ENCODE results near the gene MBP. TPM values are rescaled to one million over a fixed set of nuclear protein-coding genes. Genes with fewer than 3 reads are reported as not detected.
A peak's percentile ranks its signal among the peaks of the same experiment; 100 is the strongest.

The MBP gene
- total and polyA plus RNA-seq, 2 of the 4 experiments (the other 2 are of a cell fraction) = 0.72 to 0.90 TPM

- BruUV-seq (replicated peaks) = no TSS peak
- no peaks in the 10 kb centered on the region for H3K9me3 ChIP-seq (ENCODE audit: control insufficient read depth, insufficient read depth, low read length)
- no peaks in the 10 kb centered on the region for H3K36me3 ChIP-seq (ENCODE audit: control insufficient read depth, insufficient read depth, low read length)
- H2AK9ac ChIP-seq (replicated peaks; ENCODE audit: low read depth, low read length, poor library complexity) = peak overlapping the region; percentile 38
- H3K27ac ChIP-seq (ENCODE audit: insufficient read depth, low read length) = no peak overlapping the region
- H4K8ac ChIP-seq (ENCODE audit: low read depth in 2 of 2, low read length in 2 of 2) = no peak overlapping the region
- DNase-seq (no peak), ATAC-seq (ENCODE audit: low read depth) (no peak)
- no peak overlapping the region; the same call in 1 of the 2 replicates for H3K4me2 ChIP-seq (ENCODE audit: low read depth, low read length)
- TF ChIP-seq USF2 (IDR thresholded peaks at IDR 0.05; ENCODE audit: low read depth, low read length) (no peak), ELK1 (IDR thresholded peaks at IDR 0.05; ENCODE audit: borderline replicate concordance, low read depth, low read length) (no peak), MAZ (IDR thresholded peaks at IDR 0.05; ENCODE audit: borderline replicate concordance, low read depth, low read length) (no peak), RAD21 (IDR thresholded peaks at IDR 0.05; ENCODE audit: low read length) (no peak), SMC3 (IDR thresholded peaks at IDR 0.05; ENCODE audit: low read depth, low read length) (no peak), NFE2L2 (IDR thresholded peaks at IDR 0.05; ENCODE audit: low read depth, low read length) (no peak), POLR2A (IDR thresholded peaks at IDR 0.05; ENCODE audit: low read depth, low read length) (no peak), MAFK (IDR thresholded peaks at IDR 0.05; ENCODE audit: low read depth, low read length) (no peak)
- H3K4ac ChIP-seq (ENCODE audit: low read depth, low read length) = no peak overlapping the region
- no peaks in the 10 kb centered on the region for H3K9me1 ChIP-seq (ENCODE audit: insufficient read depth, low read length)
- POLR2A ChIA-PET (ENCODE audit: unreplicated experiment) = no interaction called here
- in situ Hi-C loops (cut with MboI; ENCODE audit: low sequenced_read_pairs) (no loop called here), intact Hi-C loops (cut with micrococcal nuclease) (no loop called here), dilution Hi-C loops (cut with HindIII; ENCODE audit: low sequenced_read_pairs, unreplicated experiment) (no loop called here)
- H3K23ac ChIP-seq (ENCODE audit: low read depth, low read length) = no peak overlapping the region
- H2BK5ac ChIP-seq (ENCODE audit: low read depth, low read length, poor library complexity, severe bottlenecking) = no peak overlapping the region
- H4K91ac ChIP-seq (ENCODE audit: insufficient read depth, low read depth, low read length) = no peak overlapping the region; the same call in 1 of the 2 replicates
- WGBS, 2 experiments (ENCODE audit: extremely low coverage in 2 of 2, insufficient read length in 1 of 2) = 27% methylated on average over 26 of the region's 44 CpGs; no CpG with 5 or more reads in 1 of the 2 experiments
- peaks cover 16% of the 10 kb centered on the region for H3K27me3 ChIP-seq (ENCODE audit: control insufficient read depth, insufficient read depth, low read length)
- H4K5ac ChIP-seq (ENCODE audit: low read depth, low read length) = no peak overlapping the region
- H3K4me3 ChIP-seq (ENCODE audit: insufficient read depth, low read depth, low read length) = no peak overlapping the region
- H3K14ac ChIP-seq (replicated peaks; ENCODE audit: low read depth, low read length) = no peak overlapping the region
- no peak overlapping the region for H3K9ac ChIP-seq (ENCODE audit: low read depth, low read length)
- CTCF ChIA-PET = interaction anchor here (1.0 kb wide), 1 partner anchor 19 kb away, joined by 3 read pairs; no protein-coding TSS in a partner anchor
- 0 out of 3 replicates have a peak overlapping the region, but pooled peaks have one; percentile 2 for H2BK15ac ChIP-seq (ENCODE audit: low read depth, low read length)
- H3K4me1 ChIP-seq (ENCODE audit: control insufficient read depth, insufficient read depth, low read length) = peaks cover 11% of the 10 kb centered on the region
- 0 out of 2 replicates have a peak overlapping the region, but pooled peaks have one; percentile 7 for H2AK5ac ChIP-seq (ENCODE audit: low read depth, low read length)
- H3K79me1 ChIP-seq (ENCODE audit: low read depth in 1 of 2, low read length in 2 of 2) = peaks cover 3% of the 10 kb centered on the region in 2 experiments; a peak in 1 of 4 replicates
- H4K20me1 ChIP-seq (ENCODE audit: insufficient read depth, low read length) = no peaks in the 10 kb centered on the region
- H2BK120ac ChIP-seq (ENCODE audit: low read depth, low read length) = no peak overlapping the region
- no peak overlapping the region for H3K18ac ChIP-seq (ENCODE audit: low read depth, low read length)
- no peak overlapping the region for H3K56ac ChIP-seq (ENCODE audit: extremely low read depth, insufficient read depth, low read length)
- H2AFZ ChIP-seq (replicated peaks; ENCODE audit: low read length, poor library complexity) = peak overlapping the region; percentile 89
- no peak overlapping the region for H2BK20ac ChIP-seq (ENCODE audit: low read depth, low read length)
Measured at GRCh38 chr18:77133051-77133834, 660 bp upstream of the MBP start.

Data from IMR-90 (cell line).